Stimulated activated CD4-positive, alpha-beta T cell treated with anti-CD3 and anti-CD28 coated beads, Interleukin-4, amount 100 ng/mL, for 24 hours (primary cell): ENCODE results near the gene SERPINB11.
"Not testable (repeated sequence)": the region's sequence is repeated elsewhere in the genome, so short reads cannot be mapped to it uniquely, and the experiment has no call there.

Source experiments
- DNase-seq: peaks from one replicate; pipeline ENCODE4 v3.0.0-alpha.2; 2020

The SERPINB11 gene

GRCh38 chr18:63702660-63703059, at the start of gene SERPINB11:
SERPINB11 (plus strand) TSS chr18:63702960; CDS start chr18:63710194, 7,234 bp downstream.
- DNase-seq = no peak

- not testable (repeated sequence) for DNase-seq
Observed at GRCh38 chr18:63658920-63659319, 43.8 kb upstream of the SERPINB11 start.

GRCh38 chr18:63661750-63662149, 41.0 kb upstream of the SERPINB11 start, which contains the start of gene SERPINB3:
SERPINB3 (minus strand) TSS chr18:63661893; CDS start chr18:63661216, 677 bp downstream.
- not testable (repeated sequence) for DNase-seq

GRCh38 chr18:63664571-63664970, 38.2 kb upstream of the SERPINB11 start:
- no peak for DNase-seq

- DNase-seq = no peak
Observed at GRCh38 chr18:63676526-63677323, 26.0 kb upstream of the SERPINB11 start.

GRCh38 chr18:63677500-63678225, 25.1 kb upstream of the SERPINB11 start:
- no peak for DNase-seq

- no peak for DNase-seq
Observed at GRCh38 chr18:63679820-63680606, 22.7 kb upstream of the SERPINB11 start.

GRCh38 chr18:63681449-63682340, 21.1 kb upstream of the SERPINB11 start:
- no peak for DNase-seq

GRCh38 chr18:63683152-63683551, 19.6 kb upstream of the SERPINB11 start:
- no peak for DNase-seq

GRCh38 chr18:63683890-63684289, 18.9 kb upstream of the SERPINB11 start:
- no peak for DNase-seq

GRCh38 chr18:63684718-63685117, 18.0 kb upstream of the SERPINB11 start:
- DNase-seq = no peak

- DNase-seq = no peak
Observed at GRCh38 chr18:63686871-63687270, 15.9 kb upstream of the SERPINB11 start.

GRCh38 chr18:63689064-63689463, 13.7 kb upstream of the SERPINB11 start:
- no peak for DNase-seq

GRCh38 chr18:63697097-63697660, 5.6 kb upstream of the SERPINB11 start:
- no peak for DNase-seq

- DNase-seq = no peak
Observed at GRCh38 chr18:63700501-63700900, 2.3 kb upstream of the SERPINB11 start.

GRCh38 chr18:63701952-63702351, 808 bp upstream of the SERPINB11 start:
- no peak for DNase-seq

- DNase-seq = no peak
Observed at GRCh38 chr18:63705401-63705800, 2.6 kb downstream of the SERPINB11 start.

GRCh38 chr18:63707816-63708215, 5.1 kb downstream of the SERPINB11 start:
- DNase-seq = no peak

- no peak for DNase-seq
Observed at GRCh38 chr18:63708650-63709049, 5.9 kb downstream of the SERPINB11 start.

GRCh38 chr18:63725682-63726480, 23.1 kb downstream of the SERPINB11 start:
- no peak for DNase-seq

GRCh38 chr18:63730773-63731172, 28.0 kb downstream of the SERPINB11 start:
- no peak for DNase-seq
